HEK293 (cell line): ENCODE data around the gene U2SURP.

ENCODE experiments used
- MEIS1 ChIP-seq: sonication (generic); formaldehyde crosslinking; IDR thresholded peaks from 2 replicates; pipeline ENCODE4 v1.8.1; 2022; ENCODE audit warnings: missing genetic modification reagents, mild to moderate bottlenecking, borderline replicate concordance
- SCRT1 ChIP-seq: fragments of 450-650 bp; formaldehyde crosslinking; IDR thresholded peaks from 2 replicates; pipeline ENCODE4 v1.5.1; 2016; ENCODE audit warnings: missing biosample characterization, missing genetic modification characterization, borderline replicate concordance
- SETDB1 ChIP-seq: IDR thresholded peaks from one replicate; pipeline ENCODE4 v1.6.1; 2017; ENCODE audit warnings: mild to moderate bottlenecking, low read length, moderate library complexity, mixed read lengths; ENCODE audit not compliant: insufficient read length
- TCF7L2 ChIP-seq: IDR thresholded peaks from 2 replicates; pipeline ENCODE4 v1.6.1; 2011; ENCODE audit warnings: low read depth, mild to moderate bottlenecking, inconsistent platforms, low read length, moderate library complexity, borderline replicate concordance
- TRIM28 ChIP-seq: IDR thresholded peaks from 2 replicates; pipeline ENCODE4 v1.6.1; 2011; ENCODE audit warnings: low read length, control low read depth, borderline replicate concordance
- YY1 ChIP-seq: fragments of 450-650 bp; formaldehyde crosslinking; IDR thresholded peaks from 2 replicates; pipeline ENCODE4 v1.5.1; 2018; ENCODE audit warnings: missing biosample characterization, missing genetic modification characterization
- ZNF670 ChIP-seq: fragments of 450-650 bp; formaldehyde crosslinking; IDR thresholded peaks from 2 replicates; pipeline ENCODE4 v1.5.1; 2016; ENCODE audit warnings: missing biosample characterization, missing genetic modification characterization, low read depth
- ZNF707 ChIP-seq: fragments of 450-650 bp; formaldehyde crosslinking; IDR thresholded peaks from 2 replicates; pipeline ENCODE4 v1.5.1; 2016; ENCODE audit warnings: missing biosample characterization, missing genetic modification characterization
- TF ChIP-seq, protein P1 (sequence below): fragments of 450-650 bp; formaldehyde crosslinking; IDR thresholded peaks from 2 replicates; pipeline ENCODE4 v1.5.1; 2017; ENCODE audit warnings: missing biosample characterization, missing genetic modification characterization
- TF ChIP-seq, protein P2 (sequence below): fragments of 450-650 bp; formaldehyde crosslinking; IDR thresholded peaks from 2 replicates; pipeline ENCODE4 v1.5.1; 2016; ENCODE audit warnings: missing biosample characterization, missing genetic modification characterization
- TF ChIP-seq, protein P3 (sequence below): sonication (generic); formaldehyde crosslinking; IDR thresholded peaks from 2 replicates; pipeline ENCODE4 v1.8.1; 2022; ENCODE audit warnings: mild to moderate bottlenecking, moderate library complexity, missing genetic modification reagents

DNA sequence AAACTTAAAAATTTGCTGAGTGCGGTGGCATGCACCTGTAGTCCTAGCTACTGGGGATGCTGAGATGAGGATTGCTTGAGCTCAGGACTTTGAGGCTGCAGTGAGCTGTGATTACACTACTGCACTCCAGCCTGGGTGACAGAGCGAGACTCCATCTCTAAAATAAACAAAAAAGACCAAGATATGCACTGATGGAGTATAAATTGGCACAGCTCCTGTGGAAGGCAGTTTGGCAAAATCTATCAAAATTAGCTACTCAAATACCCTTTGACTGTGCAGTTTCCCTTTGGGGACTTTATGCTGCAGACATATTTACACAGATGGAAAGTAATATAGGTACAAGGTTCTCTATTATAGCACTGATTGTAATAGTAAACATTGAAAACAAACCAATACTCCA lies 18.1 kb upstream of the U2SURP start:
- TF ChIP-seq ZNF707 (tag by site-specific recombination): no peak
- TF ChIP-seq, protein P1, sequence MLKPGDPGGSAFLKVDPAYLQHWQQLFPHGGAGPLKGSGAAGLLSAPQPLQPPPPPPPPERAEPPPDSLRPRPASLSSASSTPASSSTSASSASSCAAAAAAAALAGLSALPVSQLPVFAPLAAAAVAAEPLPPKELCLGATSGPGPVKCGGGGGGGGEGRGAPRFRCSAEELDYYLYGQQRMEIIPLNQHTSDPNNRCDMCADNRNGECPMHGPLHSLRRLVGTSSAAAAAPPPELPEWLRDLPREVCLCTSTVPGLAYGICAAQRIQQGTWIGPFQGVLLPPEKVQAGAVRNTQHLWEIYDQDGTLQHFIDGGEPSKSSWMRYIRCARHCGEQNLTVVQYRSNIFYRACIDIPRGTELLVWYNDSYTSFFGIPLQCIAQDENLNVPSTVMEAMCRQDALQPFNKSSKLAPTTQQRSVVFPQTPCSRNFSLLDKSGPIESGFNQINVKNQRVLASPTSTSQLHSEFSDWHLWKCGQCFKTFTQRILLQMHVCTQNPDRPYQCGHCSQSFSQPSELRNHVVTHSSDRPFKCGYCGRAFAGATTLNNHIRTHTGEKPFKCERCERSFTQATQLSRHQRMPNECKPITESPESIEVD (tag by site-specific recombination): no peak
- no peak for TF ChIP-seq MEIS1 (CRISPR knock-in tag)
- TF ChIP-seq ZNF670 (tag by site-specific recombination): no peak
- TF ChIP-seq YY1 (tag by site-specific recombination): no peak
- TF ChIP-seq TCF7L2: no peak
- no peak for TF ChIP-seq TRIM28
- TF ChIP-seq SCRT1 (tag by site-specific recombination): no peak
- TF ChIP-seq, protein P2, sequence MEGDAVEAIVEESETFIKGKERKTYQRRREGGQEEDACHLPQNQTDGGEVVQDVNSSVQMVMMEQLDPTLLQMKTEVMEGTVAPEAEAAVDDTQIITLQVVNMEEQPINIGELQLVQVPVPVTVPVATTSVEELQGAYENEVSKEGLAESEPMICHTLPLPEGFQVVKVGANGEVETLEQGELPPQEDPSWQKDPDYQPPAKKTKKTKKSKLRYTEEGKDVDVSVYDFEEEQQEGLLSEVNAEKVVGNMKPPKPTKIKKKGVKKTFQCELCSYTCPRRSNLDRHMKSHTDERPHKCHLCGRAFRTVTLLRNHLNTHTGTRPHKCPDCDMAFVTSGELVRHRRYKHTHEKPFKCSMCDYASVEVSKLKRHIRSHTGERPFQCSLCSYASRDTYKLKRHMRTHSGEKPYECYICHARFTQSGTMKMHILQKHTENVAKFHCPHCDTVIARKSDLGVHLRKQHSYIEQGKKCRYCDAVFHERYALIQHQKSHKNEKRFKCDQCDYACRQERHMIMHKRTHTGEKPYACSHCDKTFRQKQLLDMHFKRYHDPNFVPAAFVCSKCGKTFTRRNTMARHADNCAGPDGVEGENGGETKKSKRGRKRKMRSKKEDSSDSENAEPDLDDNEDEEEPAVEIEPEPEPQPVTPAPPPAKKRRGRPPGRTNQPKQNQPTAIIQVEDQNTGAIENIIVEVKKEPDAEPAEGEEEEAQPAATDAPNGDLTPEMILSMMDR: no peak
- no peak for TF ChIP-seq SETDB1
- TF ChIP-seq, protein P3, sequence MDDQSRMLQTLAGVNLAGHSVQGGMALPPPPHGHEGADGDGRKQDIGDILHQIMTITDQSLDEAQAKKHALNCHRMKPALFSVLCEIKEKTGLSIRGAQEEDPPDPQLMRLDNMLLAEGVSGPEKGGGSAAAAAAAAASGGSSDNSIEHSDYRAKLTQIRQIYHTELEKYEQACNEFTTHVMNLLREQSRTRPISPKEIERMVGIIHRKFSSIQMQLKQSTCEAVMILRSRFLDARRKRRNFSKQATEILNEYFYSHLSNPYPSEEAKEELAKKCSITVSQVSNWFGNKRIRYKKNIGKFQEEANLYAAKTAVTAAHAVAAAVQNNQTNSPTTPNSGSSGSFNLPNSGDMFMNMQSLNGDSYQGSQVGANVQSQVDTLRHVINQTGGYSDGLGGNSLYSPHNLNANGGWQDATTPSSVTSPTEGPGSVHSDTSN (CRISPR knock-in tag): no peak
